ENCODE measurements around the gene PRDM16.

The PRDM16 gene

GRCh38 chr1:3463891-3464648, 395.1 kb downstream of the PRDM16 start:
- no peaks in the 10 kb centered on the region for H3K4me1 ChIP-seq (ENCODE audit: insufficient read depth, low read length, severe bottlenecking)
- H3K27me3 ChIP-seq (ENCODE audit: insufficient read depth, low read length), result no peaks in the 10 kb centered on the region; the same call in 1 of the 2 replicates
- H3K4me2 ChIP-seq (ENCODE audit: low read length), result no peak overlapping the region
- no peak overlapping the region for H2AFZ ChIP-seq (ENCODE audit: low read length)
- no peaks in the 10 kb centered on the region for H3F3A ChIP-seq (ENCODE audit: insufficient read depth, low read length)
- H3K9me3 ChIP-seq (ENCODE audit: low read length), result no peaks in the 10 kb centered on the region
- H3K9me2 ChIP-seq (ENCODE audit: low read depth, low read length), result no peaks in the 10 kb centered on the region
- no peaks in the 10 kb centered on the region for H3K36me3 ChIP-seq (ENCODE audit: insufficient read depth, low read length)
- TF ChIP-seq CTCF (IDR thresholded peaks at IDR 0.05; ENCODE audit: low read length) (no peak), EZH2 (IDR thresholded peaks at IDR 0.05; ENCODE audit: borderline replicate concordance, low read length) (no peak)
- no peak overlapping the region for H3K4me3 ChIP-seq (ENCODE audit: low read depth, low read length, poor library complexity, severe bottlenecking)
- no peaks in the 10 kb centered on the region for H4K20me1 ChIP-seq (ENCODE audit: insufficient read depth, low read length)
- H3K9ac ChIP-seq (ENCODE audit: low read length), result no peak overlapping the region
- H3K79me2 ChIP-seq (ENCODE audit: insufficient read depth, low read length), result no peaks in the 10 kb centered on the region
- H3K27ac ChIP-seq (ENCODE audit: low read depth, low read length, poor library complexity, severe bottlenecking), result no peak overlapping the region

- H4K20me1 ChIP-seq (ENCODE audit: insufficient read depth, low read length), result no peaks in the 10 kb centered on the region
- no peak overlapping the region for H3K27ac ChIP-seq (ENCODE audit: low read depth, low read length, poor library complexity, severe bottlenecking)
- H3K36me3 ChIP-seq (ENCODE audit: insufficient read depth, low read length), result no peaks in the 10 kb centered on the region
- no peak overlapping the region for H2AFZ ChIP-seq (ENCODE audit: low read length)
- no peak overlapping the region for H3K4me3 ChIP-seq (ENCODE audit: low read depth, low read length, poor library complexity, severe bottlenecking)
- H3F3A ChIP-seq (ENCODE audit: insufficient read depth, low read length), result no peaks in the 10 kb centered on the region
- H3K9me3 ChIP-seq (ENCODE audit: low read length), result no peaks in the 10 kb centered on the region
- TF ChIP-seq EZH2 (IDR thresholded peaks at IDR 0.05; ENCODE audit: borderline replicate concordance, low read length), result no peak
- TF ChIP-seq CTCF (IDR thresholded peaks at IDR 0.05; ENCODE audit: low read length), result no peak
- H3K9ac ChIP-seq (ENCODE audit: low read length), result no peak overlapping the region
- no peaks in the 10 kb centered on the region for H3K79me2 ChIP-seq (ENCODE audit: insufficient read depth, low read length)
- H3K4me1 ChIP-seq (ENCODE audit: insufficient read depth, low read length, severe bottlenecking), result no peaks in the 10 kb centered on the region
- no peaks in the 10 kb centered on the region; the same call in 1 of the 2 replicates for H3K27me3 ChIP-seq (ENCODE audit: insufficient read depth, low read length)
- no peaks in the 10 kb centered on the region for H3K9me2 ChIP-seq (ENCODE audit: low read depth, low read length)
- H3K4me2 ChIP-seq (ENCODE audit: low read length), result no peak overlapping the region
These were observed 395.6 kb downstream of the PRDM16 start for GRCh38 chr1:3464649-3465025.

GRCh38 chr1:3465091-3465934, 396.3 kb downstream of the PRDM16 start:
- no peaks in the 10 kb centered on the region for H4K20me1 ChIP-seq (ENCODE audit: insufficient read depth, low read length)
- no peak overlapping the region for H3K4me2 ChIP-seq (ENCODE audit: low read length)
- no peaks in the 10 kb centered on the region for H3K4me1 ChIP-seq (ENCODE audit: insufficient read depth, low read length, severe bottlenecking)
- no peaks in the 10 kb centered on the region for H3K9me2 ChIP-seq (ENCODE audit: low read depth, low read length)
- TF ChIP-seq EZH2 (IDR thresholded peaks at IDR 0.05; ENCODE audit: borderline replicate concordance, low read length), result no peak
- no peak for TF ChIP-seq CTCF (IDR thresholded peaks at IDR 0.05; ENCODE audit: low read length)
- no peaks in the 10 kb centered on the region; the same call in 1 of the 2 replicates for H3K27me3 ChIP-seq (ENCODE audit: insufficient read depth, low read length)
- no peaks in the 10 kb centered on the region for H3K79me2 ChIP-seq (ENCODE audit: insufficient read depth, low read length)
- H3K4me3 ChIP-seq (ENCODE audit: low read depth, low read length, poor library complexity, severe bottlenecking), result no peak overlapping the region
- H2AFZ ChIP-seq (ENCODE audit: low read length), result no peak overlapping the region
- no peak overlapping the region for H3K9ac ChIP-seq (ENCODE audit: low read length)
- H3K27ac ChIP-seq (ENCODE audit: low read depth, low read length, poor library complexity, severe bottlenecking), result no peak overlapping the region
- no peaks in the 10 kb centered on the region for H3F3A ChIP-seq (ENCODE audit: insufficient read depth, low read length)
- no peaks in the 10 kb centered on the region for H3K36me3 ChIP-seq (ENCODE audit: insufficient read depth, low read length)
- H3K9me3 ChIP-seq (ENCODE audit: low read length), result no peaks in the 10 kb centered on the region

Measured in OCI-LY1 (cell line).